H1 (cell line): ENCODE data around the gene ETFB. TPM values are rescaled to one million over a fixed set of nuclear protein-coding genes. Genes with fewer than 3 reads are reported as not detected.

Source experiments
- CTCF ChIA-PET: fragments of 300-600 bp; sonication (Branson Sonifier 250); formaldehyde crosslinking; loops from one replicate; lab custom pipeline; 2021; ENCODE audit not compliant: partially characterized antibody; lab: Charles Lee
- POLR2A ChIA-PET: fragments of 300-600 bp; sonication (Branson Sonifier 250); formaldehyde crosslinking; loops from one replicate; lab custom pipeline; 2021; ENCODE audit warnings: inconsistent platforms; ENCODE audit not compliant: partially characterized antibody; lab: Charles Lee
- DNase-seq, 2 experiments: peaks; one replicate each; pipeline versions ENCODE4 v3.0.0 to v3.0.0-alpha.2; 2010 to 2022; ENCODE audit warnings: low spot score in 2 of 2, low read depth in 1 of 2, mixed read lengths in 1 of 2
- FAIRE-seq: peaks from 2 replicates; lab custom pipeline; 2011; peaks lifted over from hg19 to GRCh38; lab: Jason Lieb, UNC
- H2AFZ ChIP-seq: 2 replicates; pipeline ENCODE4 v1.8.1; 2012; ENCODE audit warnings: low read length, inconsistent platforms
- H2AK5ac ChIP-seq: 2 replicates; pipeline ENCODE4 v1.6.1; 2013; ENCODE audit warnings: low read depth, low read length
- H2BK120ac ChIP-seq: replicated peaks from 2 replicates; pipeline ENCODE3; 2013; ENCODE audit warnings: low read depth, low read length, inconsistent platforms
- H2BK12ac ChIP-seq: 2 replicates; pipeline ENCODE4 v1.6.1; 2013; ENCODE audit warnings: low read depth, low read length
- H2BK15ac ChIP-seq: 2 replicates; pipeline ENCODE4 v1.6.1; 2013; ENCODE audit warnings: low read length
- H2BK20ac ChIP-seq: 2 replicates; pipeline ENCODE4 v1.6.1; 2013; ENCODE audit warnings: low read length
- H2BK5ac ChIP-seq: 2 replicates; pipeline ENCODE4 v1.6.1; 2013; ENCODE audit warnings: low read depth, low read length
- H3K14ac ChIP-seq: 2 replicates; pipeline ENCODE4 v1.6.1; 2013; ENCODE audit warnings: inconsistent platforms; ENCODE audit not compliant: insufficient read length
- H3K18ac ChIP-seq: 2 replicates; pipeline ENCODE4 v1.6.1; 2013; ENCODE audit warnings: low read length; ENCODE audit errors: extremely low read depth
- H3K23ac ChIP-seq: 2 replicates; pipeline ENCODE4 v1.6.1; 2013; ENCODE audit warnings: inconsistent platforms; ENCODE audit not compliant: insufficient read length
- H3K23me2 ChIP-seq: 2 replicates; pipeline ENCODE4 v1.6.1; 2013; ENCODE audit warnings: low read depth, low read length
- H3K27ac ChIP-seq: 2 replicates; pipeline ENCODE4 v1.6.1; 2011; ENCODE audit warnings: low read depth, low read length, inconsistent platforms
- H3K27me3 ChIP-seq, 4 experiments: replicated peaks in 1 of 4; 1 replicate in 1 of 4; 2 replicates in 3 of 4; pipeline versions ENCODE4 v1.6.1 to v1.8.1; 2011 to 2013; ENCODE audit warnings: low read length in 3 of 4, mild to moderate bottlenecking in 3 of 4, inconsistent platforms in 2 of 4, mixed read lengths in 2 of 4, moderate library complexity in 1 of 4; ENCODE audit not compliant: control insufficient read depth in 3 of 4, insufficient read depth in 3 of 4; ENCODE audit errors: extremely low read depth in 1 of 4
- H3K36me3 ChIP-seq, 4 experiments: 2 replicates each; pipeline versions ENCODE4 v1.6.1 to v1.8.1; 2011 to 2013; ENCODE audit warnings: mild to moderate bottlenecking in 4 of 4, low read length in 3 of 4, moderate library complexity in 2 of 4, control low read depth in 1 of 4, inconsistent platforms in 1 of 4; ENCODE audit not compliant: insufficient read depth in 4 of 4, control insufficient read depth in 2 of 4
- H3K4ac ChIP-seq: replicated peaks from 2 replicates; pipeline ENCODE3; 2013; ENCODE audit warnings: low read length, low read depth, mixed read lengths, inconsistent platforms; ENCODE audit not compliant: insufficient read length
- H3K4me1 ChIP-seq, 4 experiments: replicated peaks in 1 of 4; 1 replicate in 1 of 4; 2 replicates in 3 of 4; pipeline versions ENCODE4 v1.6.1 to v1.8.1; 2011 to 2013; ENCODE audit warnings: low read length in 3 of 4, inconsistent platforms in 2 of 4, mixed read lengths in 1 of 4; ENCODE audit not compliant: insufficient read depth in 4 of 4, control insufficient read depth in 3 of 4
- H3K4me2 ChIP-seq, 2 experiments: 2 replicates each; pipeline versions ENCODE4 v1.6.1 to v1.8.1; 2011 to 2013; ENCODE audit warnings: low read depth in 2 of 2, low read length in 2 of 2, control low read depth in 1 of 2, inconsistent platforms in 1 of 2, mild to moderate bottlenecking in 1 of 2; ENCODE audit not compliant: insufficient read depth in 1 of 2
- H3K4me3 ChIP-seq, 4 experiments: fragments of 200-600, 300-600 bp in 1 of 4; sonication (generic), shearing (Covaris generic), sonication (Bioruptor Twin) in 1 of 4; 2 replicates each; pipeline versions ENCODE4 v1.5.1 to v1.8.1; 2011 to 2016; ENCODE audit warnings: low read length in 4 of 4, low read depth in 3 of 4, control low read depth in 2 of 4, inconsistent platforms in 2 of 4, mild to moderate bottlenecking in 2 of 4, mixed read lengths in 1 of 4, moderate library complexity in 1 of 4; ENCODE audit not compliant: insufficient read depth in 2 of 4; ENCODE audit errors: extremely low read depth in 1 of 4
- H3K56ac ChIP-seq: replicated peaks from 2 replicates; pipeline ENCODE3; 2013; ENCODE audit warnings: low read depth, mild to moderate bottlenecking, mixed read lengths, low read length, inconsistent platforms; ENCODE audit not compliant: insufficient read length
- H3K79me1 ChIP-seq: 2 replicates; pipeline ENCODE4 v1.6.1; 2013; ENCODE audit warnings: low read depth, low read length, control low read depth
- H3K79me2 ChIP-seq, 2 experiments: 2 replicates each; pipeline versions ENCODE4 v1.6.1 to v1.8.1; 2012 to 2013; ENCODE audit warnings: low read length in 2 of 2, mild to moderate bottlenecking in 2 of 2, inconsistent platforms in 1 of 2; ENCODE audit not compliant: insufficient read depth in 2 of 2, control insufficient read depth in 1 of 2
- H3K9ac ChIP-seq, 4 experiments: replicated peaks in 1 of 4; 1 replicate in 1 of 4; 2 replicates in 3 of 4; pipeline versions ENCODE4 v1.6.1 to v1.8.1; 2011 to 2013; ENCODE audit warnings: low read depth in 3 of 4, low read length in 3 of 4, control low read depth in 2 of 4, mild to moderate bottlenecking in 2 of 4, moderate library complexity in 2 of 4, inconsistent platforms in 1 of 4; ENCODE audit errors: extremely low read depth in 1 of 4
- H3K9me3 ChIP-seq, 2 experiments: 2 replicates each; pipeline versions ENCODE4 v1.6.1 to v1.8.1; 2012 to 2013; ENCODE audit warnings: mild to moderate bottlenecking in 2 of 2, moderate library complexity in 2 of 2, control low read depth in 1 of 2, inconsistent platforms in 1 of 2, low read depth in 1 of 2, low read length in 1 of 2, mixed read lengths in 1 of 2; ENCODE audit not compliant: insufficient read depth in 2 of 2
- H4K20me1 ChIP-seq, 2 experiments: replicated peaks in 1 of 2; 2 replicates each; pipeline versions ENCODE3 to v1.8.1; 2011 to 2013; ENCODE audit warnings: inconsistent platforms in 2 of 2, low read length in 2 of 2, mild to moderate bottlenecking in 1 of 2; ENCODE audit not compliant: insufficient read depth in 2 of 2, control insufficient read depth in 1 of 2
- H4K5ac ChIP-seq: 2 replicates; pipeline ENCODE4 v1.6.1; 2013; ENCODE audit warnings: low read length, low read depth, mixed read lengths, inconsistent platforms; ENCODE audit not compliant: insufficient read length
- H4K8ac ChIP-seq: 2 replicates; pipeline ENCODE4 v1.8.0; 2013; ENCODE audit warnings: mild to moderate bottlenecking, moderate library complexity, low read length, inconsistent platforms; ENCODE audit not compliant: insufficient read depth; ENCODE audit errors: extremely low read depth
- H4K91ac ChIP-seq: replicated peaks from 2 replicates; pipeline ENCODE3; 2013; ENCODE audit warnings: low read length, mixed read lengths, inconsistent platforms; ENCODE audit not compliant: insufficient read length
- ATF2 ChIP-seq: IDR thresholded peaks from 2 replicates; pipeline ENCODE4 v1.6.1; 2012; ENCODE audit warnings: low read length, inconsistent platforms
- KDM1A ChIP-seq: fragments of 200-600, 300-600 bp; sonication (generic); IDR thresholded peaks from 2 replicates; pipeline ENCODE4 v1.7.1; 2016; ENCODE audit warnings: mild to moderate bottlenecking, low read length, borderline replicate concordance
- KDM4A ChIP-seq: IDR thresholded peaks from one replicate; pipeline ENCODE4 v1.7.1; 2012; ENCODE audit warnings: low read depth, mild to moderate bottlenecking, moderate library complexity, low read length, inconsistent platforms; ENCODE audit not compliant: severe bottlenecking
- MAX ChIP-seq: IDR thresholded peaks from 2 replicates; pipeline ENCODE4 v1.6.1; 2012; ENCODE audit warnings: inconsistent platforms
- RNF2 ChIP-seq: fragments of 200-900, 300-1000 bp; sonication (generic); IDR thresholded peaks from 2 replicates; pipeline ENCODE4 v1.7.1; 2016; ENCODE audit warnings: borderline replicate concordance, low read depth, mild to moderate bottlenecking, antibody characterized with exemption, low read length; ENCODE audit not compliant: poor library complexity, severe bottlenecking; ENCODE audit errors: missing control alignments
- SP2 ChIP-seq: IDR thresholded peaks from 2 replicates; pipeline ENCODE4 v1.6.1; 2012; ENCODE audit warnings: mild to moderate bottlenecking, low read length, inconsistent platforms
- SUZ12 ChIP-seq: fragments of 200-600 bp; sonication (generic); IDR thresholded peaks from 2 replicates; pipeline ENCODE4 v1.6.1; 2012; ENCODE audit warnings: mild to moderate bottlenecking, inconsistent platforms, low read length, moderate library complexity, mixed read lengths
- TBP ChIP-seq: IDR thresholded peaks from 2 replicates; pipeline ENCODE4 v1.6.1; 2011; ENCODE audit warnings: low read depth, low read length, improper control_type of control experiment
- WGBS, 2 experiments: shearing (Covaris generic) in 1 of 2; methylation state at CpG; one replicate each; pipeline versions ENCODE4 v1.1.6 to v1.1.7; 2013 to 2015; ENCODE audit warnings: low lambda C conversion rate in 2 of 2, mixed read lengths in 2 of 2, inconsistent platforms in 1 of 2, low coverage in 1 of 2, missing lambda C conversion rate in 1 of 2; ENCODE audit not compliant: insufficient replicate concordance in 2 of 2, insufficient coverage in 1 of 2, insufficient read length in 1 of 2; ENCODE audit errors: extremely low coverage in 1 of 2, missing lambda C conversion rate in 1 of 2; 5-methylcytosine and 5-hydroxymethylcytosine counted together
- polyA plus RNA-seq, 7 experiments: library from polyadenylated mRNA; depleted of rRNA in 3 of 7; stranded (reverse) in 5 of 7; unstranded in 2 of 7; fragments of >200 nt in 5 of 7; fragments of 200-250 nt in 2 of 7; gene quantifications; 1 replicate in 5 of 7; 2 replicates in 1 of 7; 4 replicates in 1 of 7; pipeline versions ENCODE4 v1.2.1 to v1.2.3, GENCODE V29; 2011 to 2013; ENCODE audit warnings: missing spikeins in 2 of 7, mixed read lengths in 2 of 7
- total RNA-seq: library from RNA; stranded (reverse); fragmentation: NEBNext Ultra II Directional; extraction: Animal tissue kit (Norgen Biotek cat#: 25700); gene quantifications from 2 replicates; pipeline ENCODE4 v1.2.1, GENCODE V29; 2021

The ETFB gene
- total and polyA plus RNA-seq, 2 of the 8 experiments (the other 6 are each of a cell fraction or from before 2014, with no cell fraction given): 40.0 to 66.5 TPM

GRCh38 chr19:51357952-51358351, 8.2 kb downstream of the ETFB start:
- no peaks in the 10 kb centered on the region for H3K36me3 ChIP-seq
- H3K23ac ChIP-seq: no peak overlapping the region
- no peak overlapping the region for H4K8ac ChIP-seq
- no peak overlapping the region for H2AFZ ChIP-seq
- no peak overlapping the region for H3K4me3 ChIP-seq
- no peak for DNase-seq
- no peak overlapping the region for H3K4me2 ChIP-seq
- no peaks in the 10 kb centered on the region for H3K79me1 ChIP-seq
- H3K18ac ChIP-seq: no peak overlapping the region
- CTCF ChIA-PET: no interaction called here
- no peaks in the 10 kb centered on the region for H3K23me2 ChIP-seq
- no peaks in the 10 kb centered on the region for H3K9me3 ChIP-seq
- H2BK120ac ChIP-seq: no peak overlapping the region
- no peak overlapping the region for H2AK5ac ChIP-seq
- no peak overlapping the region for H2BK12ac ChIP-seq
- WGBS, 2 experiments: 91% methylated on average over 7 of the region's 7 CpGs; no CpG with 5 or more reads in 1 of the 2 experiments
- peaks cover 5 to 9% (median 7%) of the 10 kb centered on the region in 4 experiments for H3K4me1 ChIP-seq
- no peak overlapping the region for H2BK15ac ChIP-seq
- no peak overlapping the region for H3K27ac ChIP-seq
- POLR2A ChIA-PET: no interaction called here
- H2BK5ac ChIP-seq: no peak overlapping the region
- FAIRE-seq: no peak
- H4K5ac ChIP-seq: no peak overlapping the region
- no peak overlapping the region for H3K4ac ChIP-seq
- H3K56ac ChIP-seq: no peak overlapping the region
- H3K9ac ChIP-seq: no peak overlapping the region
- H3K14ac ChIP-seq: no peak overlapping the region
- no peaks in the 10 kb centered on the region for H4K20me1 ChIP-seq
- no peak overlapping the region for H4K91ac ChIP-seq
- no peak overlapping the region for H2BK20ac ChIP-seq
- no peaks in the 10 kb centered on the region for H3K79me2 ChIP-seq
- H3K27me3 ChIP-seq: no peaks in the 10 kb centered on the region
- no peak for TF ChIP-seq ATF2
- no peak for TF ChIP-seq SUZ12
- TF ChIP-seq SP2: no peak
- TF ChIP-seq RNF2: no peak
- no peak for TF ChIP-seq MAX
- no peak for TF ChIP-seq KDM4A
- TF ChIP-seq TBP: no peak
- no peak for TF ChIP-seq KDM1A
